ENCODE data around the gene EPB41L4A. TPM values are rescaled to one million over a fixed set of nuclear protein-coding genes. Genes with fewer than 3 reads are reported as not detected.
"Not testable (repeated sequence)": the region's sequence is repeated elsewhere in the genome, so short reads cannot be mapped to it uniquely, and the experiment has no call there.

Gene EPB41L4A
- total RNA-seq, 2 donors from 2014 or later: 9.7 to 12.2 TPM

- Histone ChIP-seq H3K36me3 (no peaks in the 10 kb centered on the region), H3K9me3 (no peaks in the 10 kb centered on the region), H3K27ac (no peak overlapping the region), H3K4me3 (no peak overlapping the region), H3K4me1 (ENCODE audit: control insufficient read depth in 1 of 2, low read depth in 2 of 2) (no peaks in the 10 kb centered on the region), H3K27me3 (replicated peaks; ENCODE audit: insufficient read depth) (no peaks in the 10 kb centered on the region)
- no peak for TF ChIP-seq CTCF (IDR thresholded peaks at IDR 0.05)
- no peak for DNase-seq (ENCODE audit: low spot score)
- ATAC-seq (ENCODE audit: insufficient number of reproducible peaks, low FRiP score, low read depth): no peak
These were observed 21.0 kb upstream of the EPB41L4A start for GRCh38 chr5:112440031-112440430.

- no peak overlapping the region for H3K27ac ChIP-seq
These were observed 17.1 kb upstream of the EPB41L4A start for GRCh38 chr5:112436144-112436543.

GRCh38 chr5:112434641-112435040 lies 15.6 kb upstream of the EPB41L4A start:
- Histone ChIP-seq H3K9me3 (no peaks in the 10 kb centered on the region), H3K27me3 (replicated peaks; ENCODE audit: insufficient read depth) (no peaks in the 10 kb centered on the region), H3K4me1 (ENCODE audit: control insufficient read depth in 1 of 2, low read depth in 2 of 2) (no peaks in the 10 kb centered on the region), H3K27ac (no peak overlapping the region), H3K36me3 (no peaks in the 10 kb centered on the region), H3K4me3 (no peak overlapping the region)
- TF ChIP-seq CTCF (IDR thresholded peaks at IDR 0.05): no peak
- DNase-seq (ENCODE audit: low spot score) (no peak), ATAC-seq (ENCODE audit: insufficient number of reproducible peaks, low FRiP score, low read depth) (no peak)

More at GRCh38 chr5:112436144-112436543, 17.1 kb upstream of the EPB41L4A start:
- Histone ChIP-seq H3K36me3 (no peaks in the 10 kb centered on the region), H3K4me3 (no peak overlapping the region), H3K4me1 (ENCODE audit: control insufficient read depth in 1 of 2, low read depth in 2 of 2) (no peaks in the 10 kb centered on the region), H3K9me3 (no peaks in the 10 kb centered on the region), H3K27me3 (replicated peaks; ENCODE audit: insufficient read depth) (no peaks in the 10 kb centered on the region)
- DNase-seq (ENCODE audit: low spot score) (no peak), ATAC-seq (ENCODE audit: insufficient number of reproducible peaks, low FRiP score, low read depth) (no peak)
- TF ChIP-seq CTCF (IDR thresholded peaks at IDR 0.05): no peak

GRCh38 chr5:112426202-112426601 lies 7.1 kb upstream of the EPB41L4A start:
- H3K4me1 ChIP-seq (ENCODE audit: control insufficient read depth in 1 of 2, low read depth in 2 of 2); H3K27ac ChIP-seq; H3K9me3 ChIP-seq; H3K36me3 ChIP-seq; ATAC-seq (ENCODE audit: insufficient number of reproducible peaks, low FRiP score, low read depth); H3K27me3 ChIP-seq (replicated peaks; ENCODE audit: insufficient read depth); DNase-seq (ENCODE audit: low spot score); H3K4me3 ChIP-seq: not testable (repeated sequence)

- Histone ChIP-seq H3K27ac (peak overlapping the region; percentile 62 to 65), H3K9me3 (no peaks in the 10 kb centered on the region), H3K4me1 (ENCODE audit: control insufficient read depth in 1 of 2, low read depth in 2 of 2) (peaks cover 0 to 14% of the 10 kb centered on the region in 2 donors), H3K27me3 (replicated peaks; ENCODE audit: insufficient read depth) (no peaks in the 10 kb centered on the region), H3K4me3 (peak overlapping the region; percentile 84), H3K36me3 (no peaks in the 10 kb centered on the region)
- peak; percentile 41 for DNase-seq (ENCODE audit: low spot score)
- peak; percentile 62 for ATAC-seq (ENCODE audit: insufficient number of reproducible peaks, low FRiP score, low read depth)
- TF ChIP-seq CTCF (IDR thresholded peaks at IDR 0.05): peak; percentile 87
These were observed 1.1 kb upstream of the EPB41L4A start for GRCh38 chr5:112419986-112420864.

All from thoracic aorta (tissue), 2 donors.